GM06990 (cell line): ENCODE measurements around the gene ITPRID1.

Source experiments
- DNase-seq: peaks from one replicate; pipeline ENCODE4 v3.0.0-alpha.2; 2011; ENCODE audit not compliant: insufficient read length; ENCODE audit errors: extremely low read depth
- H3K27me3 ChIP-seq: replicated peaks from 2 replicates; pipeline ENCODE4 v1.6.0; 2011; ENCODE audit warnings: low read length; ENCODE audit not compliant: control insufficient read depth, insufficient read depth
- H3K36me3 ChIP-seq: 2 replicates; pipeline ENCODE4 v1.5.1; 2011; ENCODE audit warnings: low read length; ENCODE audit not compliant: control insufficient read depth, insufficient read depth
- H3K4me3 ChIP-seq: replicated peaks from 2 replicates; pipeline ENCODE4 v1.5.1; 2011; ENCODE audit warnings: low read depth, mild to moderate bottlenecking, control low read depth, low read length
- CTCF ChIP-seq: IDR thresholded peaks from 2 replicates; pipeline ENCODE4 v1.5.1; 2011; ENCODE audit warnings: low read length, control low read depth, mild to moderate bottlenecking, inconsistent platforms; ENCODE audit not compliant: insufficient read depth, poor library complexity, severe bottlenecking

Gene ITPRID1

DNA sequence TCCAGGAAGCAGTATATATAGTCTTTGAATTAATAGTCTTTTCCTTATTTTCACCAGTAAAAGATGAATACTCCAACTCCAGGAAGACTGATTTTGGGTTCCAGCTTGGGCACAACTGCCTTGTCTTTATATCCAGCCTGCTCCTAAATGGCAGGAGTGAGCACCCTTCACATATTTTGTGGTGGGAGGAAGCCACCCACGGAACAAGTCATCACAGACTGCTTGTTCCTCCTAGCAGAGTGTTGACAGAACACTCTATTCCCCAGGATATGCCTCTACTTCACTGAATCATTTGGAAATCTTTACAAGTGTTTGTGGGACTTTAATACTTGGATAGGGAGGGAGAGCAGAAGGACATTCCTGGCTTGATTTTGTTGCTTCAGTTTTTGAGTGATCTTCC, 31.7 kb downstream of the ITPRID1 start:
- no peak overlapping the region for H3K4me3 ChIP-seq
- no peak for TF ChIP-seq CTCF
- no peak for DNase-seq
- no peaks in the 10 kb centered on the region for H3K36me3 ChIP-seq
- no peaks in the 10 kb centered on the region for H3K27me3 ChIP-seq

DNA sequence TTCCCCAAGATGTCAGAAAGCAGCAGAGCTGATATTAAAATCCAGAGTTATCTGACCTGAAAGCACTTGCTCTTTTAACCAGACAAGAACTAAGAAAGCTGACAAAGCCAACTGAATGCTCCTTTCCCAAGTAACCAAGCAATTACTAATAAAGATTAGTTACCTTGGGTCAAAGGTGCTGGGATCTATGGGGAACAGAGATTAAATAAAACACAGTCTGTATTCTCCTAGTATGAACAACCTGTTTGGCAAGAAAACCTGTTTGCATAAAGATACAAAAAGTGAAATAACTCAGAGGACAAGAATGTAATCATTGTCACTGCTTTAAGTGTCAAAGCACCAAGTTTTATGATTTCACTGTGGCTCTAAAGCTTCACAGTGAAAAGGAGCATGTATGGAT, 35.7 kb downstream of the ITPRID1 start:
- H3K27me3 ChIP-seq: no peaks in the 10 kb centered on the region
- no peak for DNase-seq

DNA sequence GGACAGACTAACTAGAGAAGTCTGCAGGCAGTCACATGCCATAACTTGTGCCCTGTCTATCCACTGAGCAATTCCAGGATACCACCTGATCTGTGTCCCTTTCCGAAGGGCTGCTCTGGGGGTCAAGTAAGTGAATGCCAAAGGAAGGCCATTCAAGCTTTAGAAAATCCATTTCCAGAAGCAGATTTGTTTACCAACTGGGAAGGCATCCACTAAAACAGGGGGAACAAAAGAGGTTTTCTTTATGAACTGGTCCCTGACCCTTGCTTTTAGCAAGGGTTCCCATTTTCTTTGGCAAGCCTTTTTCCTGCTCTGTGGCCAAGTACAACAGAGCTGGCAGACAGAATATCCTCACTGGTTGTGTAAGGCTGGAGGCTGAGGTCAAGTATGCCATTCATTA, 36.5 kb downstream of the ITPRID1 start:
- Histone ChIP-seq H3K4me3 (no peak overlapping the region), H3K27me3 (no peaks in the 10 kb centered on the region), H3K36me3 (no peaks in the 10 kb centered on the region)
- TF ChIP-seq CTCF: no peak
- DNase-seq: no peak

More for the DNA sequence above, 35.7 kb downstream of the ITPRID1 start:
- no peaks in the 10 kb centered on the region for H3K36me3 ChIP-seq
- no peak for TF ChIP-seq CTCF
- no peak overlapping the region for H3K4me3 ChIP-seq

- TF ChIP-seq CTCF: no peak
- DNase-seq: no peak
These were observed 39.8 kb downstream of the ITPRID1 start for GRCh38 chr7:31553661-31554081.

DNA sequence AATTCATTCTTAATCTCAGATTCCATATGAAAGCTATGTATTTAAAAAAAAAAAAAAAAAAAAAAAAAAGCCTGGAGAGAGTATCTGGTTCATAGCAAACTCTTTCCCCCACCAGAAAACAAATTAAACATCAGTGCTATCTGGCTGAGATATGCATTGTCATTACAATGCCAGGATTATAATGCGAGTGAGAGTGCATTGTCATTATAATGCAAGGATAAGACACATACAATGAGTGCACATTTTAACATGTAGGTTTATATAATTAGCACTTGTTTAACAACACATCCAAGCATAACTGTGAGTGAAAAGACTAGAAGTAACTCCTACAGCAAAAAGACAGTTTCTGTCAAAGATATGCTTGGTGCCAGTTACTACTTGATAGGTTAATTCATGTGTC, 48.1 kb downstream of the ITPRID1 start:
- H3K36me3 ChIP-seq: no peaks in the 10 kb centered on the region
- DNase-seq: no peak
- no peaks in the 10 kb centered on the region; the same call in 1 of the 2 replicates for H3K27me3 ChIP-seq
- TF ChIP-seq CTCF: no peak
- H3K4me3 ChIP-seq: no peak overlapping the region

More at GRCh38 chr7:31553661-31554081, 39.8 kb downstream of the ITPRID1 start:
- no peak overlapping the region for H3K4me3 ChIP-seq
- no peaks in the 10 kb centered on the region for H3K27me3 ChIP-seq
- no peaks in the 10 kb centered on the region for H3K36me3 ChIP-seq

DNA sequence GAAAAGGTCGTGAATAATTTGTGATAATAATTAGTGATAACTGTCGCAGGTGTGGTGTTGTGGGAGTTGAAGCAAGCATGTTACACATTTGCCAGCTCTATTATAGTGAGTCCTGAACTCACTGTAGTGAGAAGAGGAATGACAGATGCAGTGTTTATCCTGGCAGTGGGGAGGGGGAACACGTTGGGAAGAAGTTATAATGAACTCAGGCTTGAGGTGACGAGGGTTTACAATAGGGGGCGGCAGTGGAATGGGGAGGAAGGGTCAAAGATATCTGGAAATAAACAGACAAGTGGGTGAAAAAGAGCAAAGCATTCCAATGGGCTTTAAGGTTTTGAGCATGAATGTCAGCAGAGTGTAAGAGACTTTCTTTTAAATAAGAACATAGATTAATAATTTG, 49.6 kb downstream of the ITPRID1 start:
- DNase-seq: no peak
- Histone ChIP-seq H3K27me3 (no peaks in the 10 kb centered on the region; the same call in 1 of the 2 replicates), H3K4me3 (no peak overlapping the region), H3K36me3 (no peaks in the 10 kb centered on the region)
- TF ChIP-seq CTCF: no peak
